Psoas muscle (tissue), 8 donors: Measurements from ENCODE around the gene SLCO3A1. TPM values are rescaled to one million over a fixed set of nuclear protein-coding genes. Genes with fewer than 3 reads are reported as not detected.

ENCODE experiments used
- ATAC-seq, 4 donors: fragments of 200-7000 bp; cut with Tn5 transposase; one replicate each; pipeline ENCODE4 v1.9.1; 2020; ENCODE audit warnings: moderate library complexity in 3 of 4, mild to moderate bottlenecking in 2 of 4
- DNase-seq, 2 donors: peaks; one replicate each; pipeline ENCODE4 v3.0.0-alpha.2; 2020
- H3K27ac ChIP-seq: fragments of 200-600 bp; one replicate; pipeline ENCODE4 v1.8.0; 2022
- H3K27me3 ChIP-seq, 3 donors: fragments of 200-600 bp in 1 of 3; one replicate each; pipeline versions ENCODE4 v1.6.1 to v1.8.0; 2013 to 2022; ENCODE audit warnings: low read length in 2 of 3, mild to moderate bottlenecking in 2 of 3, moderate library complexity in 1 of 3; ENCODE audit not compliant: insufficient read depth in 3 of 3
- H3K36me3 ChIP-seq, 2 donors: fragments of 200-600 bp in 1 of 2; one replicate each; pipeline versions ENCODE4 v1.6.1 to v1.8.0; 2013 to 2022; ENCODE audit warnings: low read depth in 1 of 2, mild to moderate bottlenecking in 1 of 2, moderate library complexity in 1 of 2; ENCODE audit not compliant: insufficient read depth in 1 of 2
- H3K4me1 ChIP-seq: fragments of 200-600 bp; one replicate; pipeline ENCODE4 v1.8.0; 2022
- H3K4me3 ChIP-seq: fragments of 200-600 bp; one replicate; pipeline ENCODE4 v1.8.0; 2022; ENCODE audit warnings: mild to moderate bottlenecking
- H3K9me3 ChIP-seq: fragments of 200-600 bp; one replicate; pipeline ENCODE4 v1.8.0; 2022
- CTCF ChIP-seq: fragments of 200-600 bp; IDR thresholded peaks from one replicate; pipeline ENCODE4 v1.8.0; 2022; ENCODE audit warnings: antibody characterized with exemption
- WGBS, 3 donors: extraction: QIAGEN DNeasy Blood & Tissue Kit; methylation state at CpG; one replicate each; pipeline versions ENCODE4 v1.1.6 to v1.1.7; 2013; 5-methylcytosine and 5-hydroxymethylcytosine counted together
- intact Hi-C, 2 donors: fragments of 100-400 bp; cut with DNase I; formaldehyde crosslinking; loops; one replicate each; pipeline versions ENCODE4 v1.11.0 to v1.14.2; 2022
- polyA plus RNA-seq, 3 donors: library from polyadenylated mRNA; stranded (reverse); fragments of 200-250 nt; gene quantifications; one replicate each; pipeline ENCODE4 v1.2.3, GENCODE V29; 2013
- total RNA-seq, 4 donors: library from RNA; stranded (reverse); fragmentation: NEBNext Ultra II Directional in 2 of 4; extraction: Animal tissue kit (Norgen Biotek cat#: 25700) in 2 of 4; gene quantifications; one replicate each; pipeline versions ENCODE4 v1.2.1 to v1.2.4, GENCODE V29; 2021 to 2023
- donor health status: healthy with polysubstance abuse.
- donor health status: DM: no; HTN: no; CAD: no; lungs with moderate emphysema.
- donor health status: Bipolar disorder and iron deficiency.
- donor health status: healthy.
- donor health status: DM: yes; HTN: yes; CAD: no.
- donor health status: DM: no; HTN: no; CAD: no.
- donor health status: DM: no; HTN: no; CAD: no.
- donor health status: DM: yes; HTN: yes; CAD: no.

Gene SLCO3A1
- total and polyA plus RNA-seq, 7 donors = 3.5 to 10.3 (median 9.4) TPM

- 53 to 57% (median 55%) methylated on average over 13 of the region's 13 CpGs for WGBS, 3 donors
- Histone ChIP-seq H3K27ac (no peak overlapping the region), H3K27me3 (peaks cover 0 to 1% (median 0%) of the 10 kb centered on the region in 3 donors), H3K36me3 (no peaks in the 10 kb centered on the region), H3K4me1 (peaks cover 10% of the 10 kb centered on the region), H3K4me3 (no peak overlapping the region), H3K9me3 (no peaks in the 10 kb centered on the region)
- intact Hi-C loops = loop anchor here (2.0 to 5.0 kb wide), 4 partner anchors 130 to 370 kb away; partner anchors contain the start of gene SLCO3A1 (in 1 of the 2)
- TF ChIP-seq CTCF = peak; percentile 73
- peak; percentile 73 to 84 (median 80) for ATAC-seq
- peak; percentile 65 to 75 for DNase-seq
Measured at GRCh38 chr15:92077353-92078085, 224.0 kb downstream of the SLCO3A1 start.

- 96 to 98% (median 97%) methylated on average over 6 of the region's 6 CpGs for WGBS, 3 donors
- Histone ChIP-seq H3K4me1 (peaks cover 17% of the 10 kb centered on the region), H3K36me3 (no peaks in the 10 kb centered on the region), H3K27me3 (peaks cover 0 to 1% (median 0%) of the 10 kb centered on the region in 3 donors), H3K9me3 (no peaks in the 10 kb centered on the region), H3K4me3 (no peak overlapping the region), H3K27ac (no peak overlapping the region)
- intact Hi-C loops = loop anchor here (5.0 kb wide), 3 partner anchors 131 to 371 kb away; partner anchors contain the start of gene SLCO3A1 (in 1 of the 2)
- no peak for TF ChIP-seq CTCF
- DNase-seq = no peak
- ATAC-seq = no peak
Measured at GRCh38 chr15:92078270-92078669, 224.8 kb downstream of the SLCO3A1 start.

- intact Hi-C loops = loop anchor here (5.0 kb wide), 3 partner anchors 132 to 372 kb away; partner anchors contain the start of gene SLCO3A1 (in 1 of the 2)
- no peak for DNase-seq
- peaks cover 17% of the 10 kb centered on the region for H3K4me1 ChIP-seq
- ATAC-seq = no peak
- H3K9me3 ChIP-seq = no peaks in the 10 kb centered on the region
- H3K27me3 ChIP-seq = peaks cover 0 to 1% (median 0%) of the 10 kb centered on the region in 3 donors
- WGBS, 3 donors = 82 to 92% (median 86%) methylated on average over 3 of the region's 3 CpGs
- no peak overlapping the region for H3K4me3 ChIP-seq
- no peak for TF ChIP-seq CTCF
- no peak overlapping the region for H3K27ac ChIP-seq
- no peaks in the 10 kb centered on the region for H3K36me3 ChIP-seq
Measured at GRCh38 chr15:92079047-92079446, 225.5 kb downstream of the SLCO3A1 start.

- WGBS, 3 donors = 82 to 90% (median 87%) methylated on average over 10 of the region's 10 CpGs
- Histone ChIP-seq H3K27ac (no peak overlapping the region), H3K27me3 (peaks cover 0 to 1% (median 0%) of the 10 kb centered on the region in 3 donors), H3K9me3 (no peaks in the 10 kb centered on the region), H3K4me1 (peaks cover 17% of the 10 kb centered on the region), H3K36me3 (no peaks in the 10 kb centered on the region), H3K4me3 (no peak overlapping the region)
- DNase-seq = no peak
- intact Hi-C loops = loop anchor here (2.0 to 5.0 kb wide), 5 partner anchors 132 to 779 kb away; partner anchors contain the start of gene SLCO3A1 (in 1 of the 2)
- no peak for ATAC-seq
- no peak for TF ChIP-seq CTCF
Measured at GRCh38 chr15:92079647-92080255, 226.2 kb downstream of the SLCO3A1 start.
